GM18517 (cell line): ENCODE data around the gene NEK7.

Source experiments
- ATAC-seq: cut with Tn5 transposase; IDR thresholded peaks from one replicate; pipeline ENCODE4 v1.9.1; 2021; ENCODE audit warnings: mild to moderate bottlenecking, moderate library complexity; ENCODE audit not compliant: unreplicated experiment

Gene NEK7

DNA sequence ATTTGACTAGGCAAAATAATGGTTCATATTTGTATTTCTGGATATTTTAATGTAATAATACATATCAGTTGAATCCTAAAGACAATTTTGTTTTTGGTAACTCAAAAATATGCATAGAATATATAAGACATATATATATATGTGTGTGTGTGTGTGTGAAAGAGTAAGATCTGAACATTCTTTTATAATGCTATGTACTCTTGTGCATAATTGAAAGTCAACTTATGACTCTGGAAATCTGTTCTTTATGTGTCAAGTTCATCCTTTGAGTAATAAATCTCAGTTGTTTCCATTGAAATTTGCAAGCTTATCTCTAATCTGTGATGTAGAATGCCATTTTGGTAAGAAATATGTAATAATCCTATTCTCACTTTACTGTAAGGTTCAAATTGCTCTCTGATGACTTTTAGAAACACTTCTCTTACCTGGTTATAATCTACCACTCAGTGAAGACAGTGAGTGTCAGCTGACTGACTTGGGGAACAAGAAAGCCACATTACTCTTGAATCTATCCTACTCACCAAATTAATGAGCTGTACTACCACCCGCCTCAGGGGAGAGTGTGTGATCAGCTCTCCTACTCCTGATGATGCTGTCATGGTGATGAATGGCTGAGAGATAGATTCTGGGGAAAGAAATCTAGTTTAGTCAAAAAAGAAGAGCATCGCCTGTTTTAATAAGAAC is 15.0 kb upstream of the NEK7 start:
- no peak for ATAC-seq

DNA sequence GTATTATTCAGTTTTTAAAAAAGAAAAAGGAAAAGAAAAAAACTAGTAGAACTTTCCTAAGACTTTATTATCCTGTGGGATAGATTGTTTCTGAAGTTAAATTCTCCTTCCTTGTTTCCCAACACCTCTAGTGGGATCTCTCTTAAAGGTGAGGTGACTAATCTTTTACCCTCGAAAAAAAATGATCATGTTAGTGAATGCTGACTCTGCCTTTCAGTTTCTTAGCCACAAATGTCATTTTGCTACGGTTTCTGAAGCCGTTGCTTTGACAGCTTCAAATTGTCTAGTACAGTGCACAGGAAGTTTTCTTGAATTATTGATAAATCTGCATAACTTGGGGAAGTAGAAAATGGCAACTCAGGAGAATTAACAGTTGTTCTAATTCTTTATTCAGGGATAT is 13.0 kb upstream of the NEK7 start:
- no peak for ATAC-seq

DNA sequence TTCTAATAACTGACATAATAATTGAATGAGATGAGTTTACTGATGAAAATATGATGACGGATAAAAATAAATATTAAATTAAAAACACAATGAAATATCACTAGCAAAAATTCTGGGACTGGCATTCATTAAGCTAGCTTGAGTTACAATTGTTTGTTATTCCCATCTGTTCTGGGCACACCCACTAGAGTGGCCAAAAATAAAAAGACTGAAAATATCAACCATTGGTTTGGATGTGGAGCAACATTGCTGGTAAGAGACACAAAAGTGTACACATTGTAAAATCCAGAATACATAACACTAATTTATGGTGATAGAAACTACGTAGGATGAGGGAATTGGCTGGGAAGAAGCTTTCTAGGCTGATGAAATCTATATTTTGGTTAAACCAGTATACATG is 9.6 kb upstream of the NEK7 start:
- no peak for ATAC-seq

DNA sequence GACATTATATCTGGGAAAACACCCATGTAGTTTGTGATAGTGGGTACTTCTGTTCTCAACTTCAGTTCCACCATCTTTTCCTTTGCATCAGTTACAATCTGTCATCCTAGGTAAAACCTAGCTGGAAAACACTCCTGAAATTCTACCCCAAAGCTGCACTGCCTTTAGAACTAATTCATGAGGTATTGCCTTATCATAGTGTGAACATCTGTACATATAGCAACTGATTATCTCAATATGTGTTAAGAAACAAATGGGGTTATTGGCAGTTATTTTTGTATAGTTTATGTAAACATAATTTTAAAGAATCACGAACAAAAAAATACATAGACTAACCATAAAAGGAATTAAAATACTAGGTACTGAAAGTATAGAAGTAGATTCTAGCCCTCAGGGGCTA is 6.4 kb upstream of the NEK7 start:
- ATAC-seq = no peak

DNA sequence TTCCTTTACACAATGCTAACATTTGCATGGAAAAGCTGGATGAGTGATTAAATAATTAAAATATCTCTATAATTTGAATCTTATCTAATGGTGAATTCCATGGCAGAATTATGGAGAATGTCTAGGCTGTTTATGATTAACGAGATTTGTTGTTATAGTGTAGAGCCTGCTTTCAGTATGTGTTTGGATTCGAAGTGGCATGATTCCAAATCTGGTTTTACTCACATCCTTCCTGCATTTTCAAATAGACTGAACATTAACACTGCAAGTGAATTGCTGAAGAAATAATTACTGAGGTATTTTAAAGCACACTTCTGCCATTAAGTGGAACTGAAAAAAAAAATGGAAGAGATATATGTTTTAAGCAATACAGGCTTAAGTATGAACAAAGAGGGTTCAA is 5.1 kb upstream of the NEK7 start:
- ATAC-seq = no peak

DNA sequence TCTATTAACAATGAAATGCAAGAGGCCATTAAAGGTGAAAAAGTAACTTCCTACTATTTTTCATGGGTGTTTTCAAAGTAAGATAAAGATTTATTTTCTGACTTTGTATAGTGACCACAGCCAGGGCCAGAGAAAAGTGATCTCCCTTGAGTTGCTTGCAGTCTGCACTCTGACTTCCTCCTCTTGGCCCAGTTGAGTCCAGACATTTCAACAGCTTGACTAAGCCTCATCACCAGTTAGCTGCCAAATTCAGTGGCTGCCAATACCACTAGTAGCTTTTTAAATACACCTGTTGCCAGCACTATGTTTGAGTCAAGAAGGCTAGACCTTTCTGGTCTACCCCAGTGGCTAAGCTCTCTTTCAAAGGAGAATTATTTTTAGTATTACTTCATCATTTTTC is 3.7 kb upstream of the NEK7 start:
- ATAC-seq = no peak

DNA sequence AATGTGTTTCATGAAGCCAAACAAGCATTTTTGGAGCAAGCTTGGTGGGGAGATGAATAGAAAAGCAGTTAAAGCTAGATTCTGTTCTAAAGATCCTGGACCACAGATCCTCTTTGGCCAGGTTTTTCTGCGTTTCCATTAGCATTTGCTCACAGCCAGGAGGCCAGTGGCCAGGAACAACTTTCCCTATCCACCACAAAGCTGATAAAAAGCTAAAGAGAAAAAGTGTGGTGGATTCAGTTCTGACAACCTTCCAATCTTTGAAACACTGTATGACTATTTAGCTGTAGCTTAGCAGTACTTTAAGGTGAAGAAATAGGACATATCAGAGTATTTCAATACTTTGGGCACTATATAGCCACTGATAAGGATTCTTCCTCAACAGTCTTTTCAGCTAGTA is 3.0 kb upstream of the NEK7 start:
- ATAC-seq = no peak

DNA sequence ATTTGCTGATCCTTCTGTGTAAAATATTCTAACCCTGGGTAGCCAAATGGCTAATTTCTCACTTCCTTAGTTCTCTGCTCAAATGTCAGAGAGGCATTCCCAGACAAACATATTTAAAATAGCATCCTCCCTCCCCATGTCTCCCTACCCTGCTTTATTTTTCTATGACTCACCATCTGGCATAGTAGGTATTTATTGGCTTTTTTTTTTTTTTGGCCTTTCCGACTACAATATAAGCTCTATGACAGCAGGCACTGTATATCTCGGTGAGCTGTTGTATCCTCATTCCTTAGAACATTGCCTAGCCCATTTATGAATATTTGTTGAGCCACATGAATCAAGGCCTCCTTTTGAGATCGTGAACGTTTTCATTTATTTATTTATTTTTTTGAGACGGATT is 1.5 kb upstream of the NEK7 start:
- no peak for ATAC-seq

DNA sequence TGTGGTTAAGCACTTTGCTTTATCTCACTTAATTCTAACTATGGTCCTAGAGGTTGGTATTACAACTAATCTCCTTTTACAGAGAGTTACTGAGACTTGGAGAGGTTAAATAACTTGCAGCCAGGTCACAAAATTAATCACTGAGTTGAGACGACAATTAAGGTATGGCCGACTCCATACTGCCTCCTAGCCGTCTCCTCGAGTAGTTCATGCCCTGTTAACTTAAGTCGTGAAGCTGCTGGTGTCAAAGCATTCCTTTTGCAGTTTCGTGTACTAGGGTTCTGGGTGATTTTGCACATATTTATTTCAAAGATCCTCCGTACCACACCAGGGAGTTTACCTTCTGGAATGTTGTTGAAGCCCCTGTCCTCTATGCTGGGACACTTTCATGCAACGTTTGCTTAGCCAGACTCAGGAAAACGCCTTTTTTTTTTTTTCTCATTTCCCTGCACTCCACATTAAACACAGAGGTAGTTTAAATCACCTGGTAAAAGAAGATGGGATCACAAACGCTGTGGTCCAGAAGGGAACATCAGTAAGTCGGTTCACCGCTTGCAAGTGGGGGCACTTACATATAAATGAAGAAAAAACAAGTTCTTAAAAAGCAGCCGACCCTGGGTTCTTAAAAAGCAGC is 570 bp upstream of the NEK7 start:
- peak; percentile 31 for ATAC-seq

DNA sequence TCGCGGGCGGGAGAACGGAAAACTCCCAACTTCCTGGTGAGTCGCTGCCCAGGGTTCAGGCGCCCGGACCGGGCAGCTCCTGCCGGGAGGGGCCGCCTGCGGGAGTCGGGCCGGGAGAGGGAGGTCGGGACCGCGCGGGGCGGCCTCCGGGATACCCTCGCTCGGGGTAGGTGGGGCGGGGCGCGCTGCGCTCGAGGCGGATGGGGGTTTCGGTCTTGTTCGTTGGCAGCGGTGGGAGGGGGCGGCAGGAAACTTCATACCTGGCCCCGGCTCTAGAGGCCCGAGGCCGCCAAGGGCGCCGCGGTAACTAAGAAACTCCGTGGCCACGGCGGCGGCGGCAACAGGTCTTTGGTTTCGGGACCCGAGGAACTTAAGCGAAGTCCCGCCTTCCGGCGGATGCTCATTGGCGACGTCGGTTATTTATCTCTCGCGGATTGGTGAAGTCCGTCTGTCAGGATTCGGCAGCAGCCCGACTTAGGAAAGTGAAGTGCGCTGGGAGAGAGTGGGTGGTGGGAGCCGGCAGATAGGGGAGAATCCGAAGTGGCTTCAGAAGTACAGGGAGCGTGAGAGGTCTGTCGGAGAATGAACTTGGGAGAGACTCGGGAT is 546 bp downstream of the NEK7 start:
- ATAC-seq = peak; percentile 35

DNA sequence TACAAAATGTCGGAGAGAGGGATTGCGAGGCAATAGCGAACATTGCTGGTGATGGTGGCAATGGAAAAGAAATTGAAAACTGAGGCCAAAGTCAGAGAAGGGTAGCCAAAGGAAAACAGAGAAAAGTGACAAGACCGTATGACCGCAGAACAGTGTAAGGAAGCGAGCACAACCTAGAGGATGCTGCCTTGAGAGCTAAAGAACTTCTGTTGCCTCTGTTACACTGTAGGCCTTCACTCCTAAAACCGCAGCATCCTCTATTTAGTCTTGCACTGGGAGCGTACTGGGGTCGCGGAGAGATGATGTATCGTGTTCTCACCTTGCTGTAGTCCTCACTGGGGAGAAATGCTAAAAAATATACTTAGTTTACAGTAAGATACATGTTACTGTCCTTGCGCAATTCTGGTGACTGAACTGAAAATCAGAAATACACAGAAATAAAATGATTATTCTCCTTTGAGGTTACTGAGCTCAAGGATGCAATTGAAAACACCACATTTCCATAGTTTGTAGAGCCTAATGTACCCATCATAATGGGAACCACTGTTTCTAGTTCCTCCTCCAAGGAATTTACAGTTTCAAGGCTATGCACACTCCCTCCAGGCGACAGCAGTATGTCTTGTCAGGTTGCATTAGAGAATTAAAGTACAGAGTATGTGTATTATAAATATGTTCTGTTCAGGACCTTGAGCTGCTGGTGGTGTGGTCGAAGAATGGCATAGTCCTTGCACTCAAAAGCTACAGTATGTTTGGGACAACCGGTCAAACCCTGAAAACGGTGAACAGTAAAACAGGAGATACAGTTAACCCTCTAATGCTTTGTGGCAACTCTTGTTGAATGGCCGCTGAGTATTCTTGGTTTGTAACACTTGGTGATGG is 1.3 kb downstream of the NEK7 start:
- ATAC-seq = no peak

DNA sequence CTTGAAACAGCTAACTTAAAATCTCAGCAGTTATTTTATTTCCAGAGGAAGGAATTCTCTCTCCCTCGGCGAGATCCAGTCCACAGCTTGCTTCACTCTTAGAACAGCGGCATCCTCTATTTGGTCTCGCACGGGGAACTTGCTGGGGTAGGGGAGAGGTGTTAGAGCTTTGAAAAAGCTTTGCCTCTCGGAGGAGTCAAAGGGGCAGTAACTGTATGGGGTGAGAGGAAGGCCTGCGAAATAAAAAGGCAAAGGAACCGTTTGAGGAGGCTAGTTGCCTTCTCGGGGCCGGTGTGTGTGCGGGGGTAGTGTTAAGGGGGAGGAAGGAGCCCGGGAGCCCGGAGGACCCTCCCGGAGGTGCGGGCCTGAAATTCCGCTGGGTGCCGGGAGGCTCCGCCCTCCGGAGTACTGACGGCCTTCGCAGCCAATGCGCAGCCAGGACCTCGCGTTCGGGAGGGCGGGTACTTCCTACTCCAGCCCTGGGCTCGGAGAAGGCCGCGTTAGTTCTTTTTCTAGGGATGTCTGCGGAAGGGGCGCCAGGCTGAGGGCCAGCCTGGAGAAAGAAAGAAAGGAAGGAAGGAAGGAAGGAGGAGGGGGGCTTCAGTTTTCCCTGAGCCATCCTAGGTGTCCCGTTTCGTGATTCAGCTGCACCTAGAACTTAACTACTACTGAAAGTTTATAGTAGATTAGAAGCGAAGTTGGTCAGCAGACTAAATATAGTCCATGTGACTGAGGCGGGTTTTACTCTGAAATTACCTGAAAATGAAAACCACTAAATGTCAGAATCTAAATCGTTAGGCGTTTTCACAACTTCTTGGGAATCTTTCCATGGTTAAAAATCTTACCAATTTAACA is 2.2 kb downstream of the NEK7 start:
- peak; percentile 58 for ATAC-seq

DNA sequence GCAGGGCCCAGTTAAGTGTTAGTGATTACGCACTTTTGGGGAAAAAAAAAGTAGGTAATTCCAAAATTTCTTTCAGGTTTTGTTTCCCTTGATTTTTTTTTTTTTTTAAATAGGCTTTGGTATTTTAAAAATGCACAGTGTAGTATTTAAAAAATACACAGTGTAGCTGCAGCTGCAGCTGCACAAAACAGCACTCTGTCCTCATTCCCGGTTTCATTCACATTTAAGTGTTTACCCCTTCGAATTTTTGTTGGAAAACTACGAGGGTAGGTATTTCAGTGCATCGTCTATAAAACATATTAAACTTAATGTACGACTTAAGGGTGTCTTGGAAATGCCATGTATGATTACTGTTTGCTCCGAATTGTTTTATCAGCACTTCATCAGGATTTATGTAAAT is 3.4 kb downstream of the NEK7 start:
- no peak for ATAC-seq

DNA sequence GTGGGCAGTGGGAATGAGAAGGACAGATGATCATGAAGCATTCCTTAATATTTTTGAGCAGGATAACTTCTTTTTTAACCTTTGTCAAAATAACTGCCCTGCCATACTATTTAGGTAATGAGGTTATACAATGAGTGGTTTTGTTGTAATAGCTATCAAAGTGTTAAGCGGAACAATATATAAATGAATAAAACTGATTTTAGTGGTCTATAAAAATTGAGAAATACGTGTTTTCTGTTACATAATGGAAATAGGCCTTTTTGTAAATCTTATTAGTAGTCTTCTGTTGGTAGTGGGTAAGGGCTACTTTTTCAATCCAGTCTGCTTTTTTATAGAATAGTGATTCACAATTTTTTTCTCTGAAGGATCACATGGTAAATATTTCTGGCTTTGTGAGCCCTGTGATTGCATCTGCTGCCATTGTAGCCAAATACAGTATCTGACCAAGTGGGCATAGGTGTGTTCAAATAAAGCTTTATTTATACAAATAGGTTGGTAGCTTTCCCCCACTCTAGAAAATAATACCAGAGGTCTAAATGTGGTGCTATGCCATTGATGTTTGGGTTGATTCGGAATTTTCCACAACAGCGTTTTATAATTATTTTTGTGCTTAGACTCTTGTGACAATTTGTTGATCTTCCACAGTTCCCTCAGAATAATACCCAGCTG is 4.3 kb downstream of the NEK7 start:
- no peak for ATAC-seq

DNA sequence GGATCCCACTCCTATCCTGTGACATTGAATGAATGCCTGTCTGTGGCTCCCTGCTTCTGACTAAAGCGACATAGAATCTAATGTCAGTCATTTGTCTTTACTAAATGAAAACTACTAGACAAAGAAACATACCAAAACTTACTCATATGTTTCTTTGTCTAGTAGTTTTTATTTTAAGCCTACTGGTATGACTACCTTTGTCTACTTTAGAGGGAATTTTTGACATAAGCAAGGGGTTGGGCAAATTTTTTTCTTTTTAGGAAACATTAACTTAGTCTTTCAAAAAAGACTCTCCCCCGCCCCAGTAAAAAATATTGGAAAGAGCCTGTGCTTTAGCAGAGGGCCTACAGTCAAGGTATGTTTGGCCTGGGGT is 4.9 kb downstream of the NEK7 start:
- no peak for ATAC-seq

DNA sequence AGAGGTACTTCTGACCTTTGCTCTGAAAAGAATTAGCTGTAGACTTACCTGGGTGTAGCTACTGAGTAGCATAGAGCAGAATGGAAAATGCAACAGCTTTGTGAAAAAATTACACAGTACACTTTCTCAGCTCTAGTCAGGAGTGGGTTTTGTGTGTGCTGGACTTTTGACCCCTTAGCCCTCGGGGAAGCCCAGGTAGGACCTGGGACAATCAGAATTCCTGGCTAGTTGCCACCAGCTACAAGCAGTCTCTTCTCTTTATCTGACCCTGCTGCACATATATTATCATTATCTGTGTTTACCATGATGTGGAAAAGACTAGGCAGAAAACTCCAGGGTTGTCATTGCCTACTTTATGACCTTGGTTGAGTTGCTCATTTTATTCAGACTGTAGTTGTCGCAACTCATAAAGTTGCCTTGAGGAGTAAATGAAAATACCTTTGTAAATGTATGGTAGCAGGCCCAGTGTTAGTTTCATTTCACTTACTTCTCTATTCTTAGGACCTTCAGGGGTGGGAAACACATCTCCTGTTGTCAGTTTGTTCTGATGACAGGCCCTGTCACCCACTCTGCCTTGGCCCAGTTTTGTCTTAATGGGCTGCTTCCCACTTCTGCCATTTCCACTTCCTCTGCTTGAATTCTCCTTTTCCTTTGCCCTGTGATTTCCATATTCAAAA is 5.4 kb downstream of the NEK7 start:
- ATAC-seq = peak; percentile 15

DNA sequence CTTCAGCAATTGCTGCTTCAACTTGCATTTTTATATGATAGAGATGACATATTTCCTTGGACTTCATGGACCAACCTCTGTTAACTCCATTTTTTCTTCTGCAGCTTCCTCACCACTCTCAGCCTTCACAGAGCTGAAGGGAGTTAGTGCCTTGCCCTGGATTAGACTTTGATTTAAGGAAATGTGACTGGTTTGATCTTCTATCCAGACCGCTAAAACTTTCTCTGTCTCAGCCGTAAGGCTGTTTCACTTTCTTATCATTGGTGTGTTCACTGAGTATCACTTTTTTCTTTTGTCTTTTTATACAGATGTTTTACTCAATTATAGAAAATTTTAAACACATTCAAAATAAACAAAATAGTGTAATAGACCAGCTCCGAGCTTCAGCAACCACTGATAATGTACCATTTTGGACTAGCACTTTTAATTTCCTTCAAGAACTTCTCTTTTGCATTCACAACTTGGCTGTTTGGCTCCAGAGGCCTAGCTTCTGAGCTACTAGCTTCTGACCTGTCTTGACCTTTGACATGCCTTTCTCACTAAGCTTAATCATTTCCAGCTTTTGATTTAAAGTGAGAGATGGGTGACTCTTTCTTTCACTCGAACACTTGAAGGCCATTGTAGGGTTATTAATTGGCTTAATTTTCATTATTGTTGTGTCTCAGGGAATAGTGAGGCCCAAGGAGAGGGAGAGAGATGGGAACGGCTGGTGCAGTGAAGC is 9.3 kb downstream of the NEK7 start:
- peak; percentile 35 for ATAC-seq

DNA sequence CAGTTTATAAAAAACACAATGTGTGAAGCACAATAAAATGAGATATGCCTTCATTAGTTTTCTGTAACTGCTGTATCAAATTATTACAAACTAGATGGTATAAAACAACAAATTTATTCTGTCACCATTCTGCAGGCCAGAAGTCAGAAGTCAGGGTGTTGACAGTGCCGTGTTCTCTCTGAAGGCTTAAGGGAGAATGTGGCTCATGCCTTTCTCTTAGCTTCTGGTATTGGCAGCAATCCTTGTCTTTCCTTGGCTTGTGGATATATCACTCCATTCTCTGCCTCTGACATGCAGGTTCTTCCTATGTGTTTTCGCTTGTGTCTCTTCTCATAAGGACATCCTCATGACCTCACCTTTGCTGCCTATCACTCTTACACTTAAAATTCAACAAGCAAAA is 10.1 kb downstream of the NEK7 start:
- no peak for ATAC-seq

DNA sequence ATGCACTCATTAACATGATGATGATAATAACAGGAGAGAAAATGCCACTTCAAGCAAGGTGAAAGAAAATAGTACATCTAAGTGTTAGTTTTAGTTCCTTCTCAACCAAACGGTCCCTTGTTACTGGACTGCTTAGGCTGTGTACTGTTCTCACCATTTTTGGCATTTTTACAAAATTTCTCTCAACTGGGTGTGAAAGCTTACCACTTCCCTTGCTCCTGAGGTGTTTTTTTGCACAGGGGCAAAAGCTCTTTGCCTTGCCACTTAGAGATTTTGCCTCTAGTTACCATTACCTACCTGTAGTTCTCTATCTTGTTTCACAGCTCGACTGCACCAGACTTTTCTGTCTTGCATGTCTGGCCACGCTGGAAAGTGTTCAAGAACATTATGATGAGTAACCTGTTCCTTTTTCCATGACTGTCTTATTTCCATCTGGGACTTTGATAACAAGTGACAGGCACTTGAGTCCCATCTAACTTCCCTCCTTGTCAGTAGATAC is 10.7 kb downstream of the NEK7 start:
- peak; percentile 60 for ATAC-seq
